ENCODE measurements around the gene GPR37.
A peak's percentile ranks its signal among the peaks of the same experiment; 100 is the strongest.

The GPR37 gene, protein sequence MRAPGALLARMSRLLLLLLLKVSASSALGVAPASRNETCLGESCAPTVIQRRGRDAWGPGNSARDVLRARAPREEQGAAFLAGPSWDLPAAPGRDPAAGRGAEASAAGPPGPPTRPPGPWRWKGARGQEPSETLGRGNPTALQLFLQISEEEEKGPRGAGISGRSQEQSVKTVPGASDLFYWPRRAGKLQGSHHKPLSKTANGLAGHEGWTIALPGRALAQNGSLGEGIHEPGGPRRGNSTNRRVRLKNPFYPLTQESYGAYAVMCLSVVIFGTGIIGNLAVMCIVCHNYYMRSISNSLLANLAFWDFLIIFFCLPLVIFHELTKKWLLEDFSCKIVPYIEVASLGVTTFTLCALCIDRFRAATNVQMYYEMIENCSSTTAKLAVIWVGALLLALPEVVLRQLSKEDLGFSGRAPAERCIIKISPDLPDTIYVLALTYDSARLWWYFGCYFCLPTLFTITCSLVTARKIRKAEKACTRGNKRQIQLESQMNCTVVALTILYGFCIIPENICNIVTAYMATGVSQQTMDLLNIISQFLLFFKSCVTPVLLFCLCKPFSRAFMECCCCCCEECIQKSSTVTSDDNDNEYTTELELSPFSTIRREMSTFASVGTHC

DNA sequence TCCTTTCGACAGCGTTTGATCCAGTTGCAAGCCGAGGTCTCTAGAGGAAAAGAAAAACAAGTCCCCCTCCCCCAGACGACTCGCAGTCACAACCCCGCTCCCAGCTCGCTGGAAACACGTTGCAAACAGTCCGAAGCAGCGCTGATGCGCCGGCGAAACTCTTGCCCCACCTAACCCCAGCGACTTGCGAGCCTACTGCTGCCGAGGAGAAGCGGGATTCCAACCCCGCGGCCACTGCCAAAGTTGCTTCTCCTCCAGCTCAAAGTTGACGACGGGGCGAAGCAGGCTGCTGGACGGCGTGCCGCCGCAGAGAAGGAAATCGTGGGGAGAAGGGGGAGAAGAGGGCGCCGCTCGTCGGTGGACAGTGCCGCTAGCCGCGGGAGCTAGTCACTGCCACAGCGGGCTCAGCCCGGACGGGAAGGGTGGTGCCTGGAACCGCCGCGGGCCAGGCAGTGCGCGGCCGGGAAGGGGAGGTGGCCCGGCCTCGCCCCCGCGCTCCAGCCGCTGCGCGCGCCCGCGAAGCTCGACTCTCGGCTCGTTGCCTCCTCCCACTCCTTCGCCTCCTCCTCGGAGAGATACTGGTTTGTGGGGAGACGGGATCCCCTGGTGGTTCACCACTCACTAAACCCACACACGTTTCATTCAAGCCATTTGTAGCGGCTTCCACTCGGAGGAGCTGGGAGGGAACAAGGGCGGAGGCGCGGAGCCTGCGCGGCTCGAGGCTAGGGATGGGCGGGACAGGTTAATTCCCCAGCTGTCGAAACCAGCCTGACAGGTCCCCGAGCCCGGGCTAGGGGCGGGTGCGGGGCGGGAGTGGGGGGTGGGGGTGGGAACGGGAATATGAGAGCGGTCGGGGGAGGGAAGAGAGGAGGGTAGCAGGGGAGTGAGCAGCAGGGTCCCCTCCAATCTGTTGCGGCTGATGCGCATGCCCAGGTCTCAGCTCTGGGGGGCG is at the start of gene GPR37:
Gene GPR37, minus strand, starts transcription at position 392 of the 952 bp plus-strand sequence. CDS start 816 bp downstream, outside the sequence.
- DNase-seq = peak; percentile 26

DNA sequence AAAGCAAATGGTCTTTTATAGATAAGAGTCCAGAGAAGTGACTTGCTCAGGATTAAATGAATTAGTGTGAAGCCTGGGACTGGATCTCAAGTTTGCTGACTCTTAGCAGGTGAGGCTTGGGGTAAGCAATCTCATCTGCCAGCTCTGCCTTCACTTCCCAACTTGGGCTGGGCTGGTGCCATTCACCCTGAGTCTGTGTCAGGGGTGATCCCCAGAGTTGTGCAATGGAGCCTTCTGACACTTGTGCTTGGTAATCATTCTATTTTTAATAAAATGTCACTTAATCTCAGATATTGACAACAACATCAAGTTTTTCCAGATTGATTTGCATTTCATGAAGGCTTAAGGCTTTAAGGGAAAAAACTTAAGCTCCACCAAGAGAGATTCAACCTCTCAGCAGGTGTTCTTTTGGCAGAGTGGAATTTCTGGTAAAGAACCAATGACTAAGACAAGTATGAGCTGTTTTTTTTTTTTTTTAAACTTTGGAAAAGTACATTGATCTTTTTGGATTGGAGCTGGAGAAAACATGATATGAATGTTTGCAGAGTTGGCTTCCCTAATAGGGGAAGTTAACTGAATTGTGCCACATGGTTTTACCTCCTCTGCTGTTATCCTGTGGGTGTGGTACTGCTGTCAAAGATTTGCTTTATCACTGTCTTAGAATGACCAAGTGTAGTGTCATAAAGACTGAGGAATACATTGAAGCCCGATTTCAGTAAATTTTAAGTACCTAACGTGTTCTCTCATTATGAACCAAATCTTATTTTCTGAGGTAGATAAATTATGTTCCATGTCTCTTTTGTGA is 48.6 kb upstream of the GPR37 start:
- no peak for DNase-seq

DNA sequence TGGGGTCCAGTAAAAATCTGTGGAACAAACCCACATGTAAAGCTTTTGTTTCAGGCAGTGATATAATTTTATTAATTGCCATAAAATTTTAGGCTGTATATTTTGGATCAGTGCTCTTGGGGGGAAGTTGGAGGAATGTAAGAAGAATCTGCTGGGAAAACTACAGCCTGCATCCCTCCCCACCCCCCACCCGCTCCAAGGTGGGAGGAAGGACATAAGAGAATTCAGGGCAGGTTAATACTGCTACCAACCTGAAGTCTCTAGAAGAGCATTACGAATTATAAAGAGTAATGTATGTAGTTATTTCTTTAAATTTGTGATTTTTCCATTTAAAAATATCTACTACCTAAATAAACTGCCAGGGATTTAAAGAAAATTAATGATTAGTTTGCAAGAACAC is 47.2 kb upstream of the GPR37 start:
- no peak for DNase-seq

DNA sequence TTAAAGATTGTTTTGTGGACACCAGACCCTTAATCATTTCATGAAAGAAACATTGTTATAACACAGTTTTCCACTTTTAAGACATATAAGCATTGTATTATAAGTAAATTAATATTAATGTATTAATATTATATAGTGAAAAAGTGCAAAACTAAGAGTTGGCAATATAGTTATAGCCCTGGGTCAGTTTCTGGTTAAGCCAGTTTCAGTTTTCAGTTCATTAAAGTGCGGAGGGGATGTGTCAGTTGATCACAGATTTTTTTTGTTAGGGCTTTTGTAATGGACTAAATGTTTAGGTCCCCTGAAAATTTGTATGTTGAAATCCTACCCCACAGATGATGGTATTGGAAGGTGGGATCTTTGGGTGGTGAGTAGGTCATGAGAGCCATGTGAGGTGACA is 45.7 kb upstream of the GPR37 start:
- no peak for DNase-seq

DNA sequence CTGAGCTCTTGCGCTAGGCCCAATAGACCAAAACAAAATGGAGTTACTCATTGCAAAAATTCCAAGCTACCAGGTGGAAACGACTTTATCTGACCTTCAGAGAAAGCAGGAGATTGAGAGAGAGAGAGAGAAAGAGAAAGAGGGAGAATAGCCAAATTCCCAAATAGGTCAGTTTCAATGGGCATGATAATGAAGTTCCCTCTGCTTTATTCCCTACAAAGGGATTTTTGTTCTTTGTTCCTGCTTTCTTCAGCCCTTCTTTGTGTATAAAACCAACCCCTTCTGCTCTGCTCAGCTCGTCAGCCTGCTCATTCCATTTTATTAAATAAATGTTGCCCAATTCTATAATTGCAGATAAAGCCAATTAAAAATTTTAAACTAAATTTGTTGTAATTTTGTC is 45.0 kb upstream of the GPR37 start:
- DNase-seq = no peak

DNA sequence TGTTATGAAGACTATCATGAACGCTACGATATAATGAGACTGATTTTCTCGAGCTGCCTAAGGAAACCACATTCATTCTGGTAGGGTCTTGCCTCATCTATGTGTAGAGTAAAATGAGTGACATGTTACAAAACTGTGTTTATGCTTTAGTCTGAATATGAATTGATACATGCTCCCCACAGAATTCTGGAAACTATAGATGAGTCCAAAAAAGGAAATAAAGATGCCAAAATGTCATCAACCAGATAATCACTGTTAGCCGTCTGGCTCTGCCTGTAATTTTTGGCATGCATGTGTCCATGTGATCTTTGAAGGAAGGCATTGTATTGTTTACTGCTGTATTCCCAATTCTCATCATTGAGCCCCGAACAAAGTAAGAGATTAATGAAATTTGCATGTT is 42.6 kb upstream of the GPR37 start:
- no peak for DNase-seq

GRCh38 chr7:124801330-124801895 is 35.8 kb upstream of the GPR37 start:
- no peak for DNase-seq

DNA sequence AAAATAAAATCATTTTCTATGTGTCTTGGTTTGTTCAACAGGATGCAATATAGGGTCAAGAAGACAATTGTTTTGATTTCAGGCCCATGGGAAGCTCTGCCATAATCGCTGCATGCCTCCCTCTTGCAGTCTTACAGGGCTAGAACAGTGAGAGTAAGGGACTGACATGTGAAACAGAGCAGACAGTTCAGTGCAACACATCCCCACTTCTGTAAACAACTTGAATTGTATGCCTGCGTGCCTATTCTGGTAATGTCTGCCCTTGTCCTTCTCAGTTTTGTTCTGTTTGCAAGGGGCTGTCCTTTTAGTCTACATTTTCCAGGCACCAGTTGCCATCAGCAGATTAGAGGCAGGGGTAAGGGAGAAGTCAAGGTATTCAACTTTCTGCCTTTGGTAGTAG is 34.8 kb upstream of the GPR37 start:
- no peak for DNase-seq

DNA sequence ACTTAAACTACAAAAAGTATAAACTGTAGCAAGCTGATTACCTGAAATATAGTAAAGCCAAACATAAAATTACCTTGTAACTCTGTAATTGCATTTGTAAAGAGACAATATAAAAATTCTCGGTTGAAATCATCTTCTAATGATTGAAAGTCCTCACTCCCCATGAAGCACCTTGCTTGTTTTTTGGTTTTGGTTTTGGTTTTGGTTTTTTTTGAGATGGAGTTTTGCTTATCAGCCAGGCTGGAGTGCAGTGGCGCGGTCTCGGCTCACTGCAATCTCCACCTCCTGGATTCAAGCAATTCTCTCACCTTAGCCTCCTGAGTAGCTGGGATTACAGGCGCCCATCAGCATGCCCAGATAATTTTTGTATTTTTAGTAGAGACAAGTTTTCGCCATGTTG is 33.9 kb upstream of the GPR37 start:
- no peak for DNase-seq

GRCh38 chr7:124796771-124797170 is 31.2 kb upstream of the GPR37 start:
- no peak for DNase-seq

- no peak for DNase-seq
Observed at GRCh38 chr7:124792696-124793095, 27.1 kb upstream of the GPR37 start.

GRCh38 chr7:124792002-124792401 is 26.4 kb upstream of the GPR37 start:
- DNase-seq = no peak

DNA sequence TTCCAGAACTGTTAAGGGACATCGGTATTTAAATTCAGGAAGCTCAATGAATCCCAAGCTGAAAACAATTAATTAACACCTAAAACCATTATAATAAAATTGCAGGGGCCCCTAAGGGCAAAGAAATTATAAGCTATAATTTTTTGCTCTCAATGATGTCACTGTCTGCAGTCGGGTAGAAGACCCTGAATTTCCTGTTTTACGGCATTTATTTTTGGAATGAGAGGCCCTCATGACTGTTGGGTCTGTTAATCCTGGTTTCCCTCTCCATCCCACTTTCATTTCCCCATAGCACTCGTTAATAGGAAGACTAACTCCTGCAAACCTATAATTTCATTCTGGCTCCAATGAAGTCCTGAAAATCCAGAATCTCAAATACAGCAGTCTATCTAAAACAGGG is 25.8 kb upstream of the GPR37 start:
- DNase-seq = no peak

DNA sequence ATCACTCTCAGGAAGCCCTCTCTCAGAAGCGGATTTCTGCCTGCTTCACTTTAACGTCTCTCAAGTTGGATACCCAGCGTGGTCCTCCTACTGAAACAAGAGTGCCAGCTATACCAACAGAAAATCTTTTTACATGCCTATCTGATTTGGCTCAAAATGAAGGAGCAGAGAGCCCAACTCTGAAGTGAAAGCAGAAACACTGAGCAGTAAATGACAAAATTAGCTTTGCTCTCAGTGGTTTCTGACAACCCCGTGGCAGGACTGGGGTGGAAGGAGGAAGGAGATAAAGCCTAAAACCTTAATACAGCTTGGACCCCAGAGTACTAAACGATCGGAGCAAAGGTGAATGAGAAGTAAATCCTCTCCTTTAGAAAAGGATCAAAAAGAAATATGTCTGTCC is 25.1 kb upstream of the GPR37 start:
- no peak for DNase-seq

DNA sequence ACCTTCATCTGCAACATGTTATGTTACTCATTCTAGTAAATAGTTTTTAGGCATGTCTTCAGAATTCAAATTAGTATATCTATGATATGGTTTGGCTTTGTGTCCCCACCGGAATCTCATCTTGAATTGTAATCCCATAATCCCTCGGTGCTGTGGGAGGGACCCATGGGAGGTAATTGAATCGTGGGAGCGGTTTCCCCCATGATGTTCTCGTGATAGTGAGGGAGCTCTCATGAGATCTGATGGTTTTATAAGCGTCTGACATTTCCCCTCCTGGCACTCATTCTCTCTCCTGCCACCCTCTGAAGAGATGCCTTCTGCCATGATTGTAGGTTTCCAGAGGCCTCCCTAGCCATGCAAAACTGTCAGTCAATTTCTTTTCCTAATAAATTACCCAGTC is 20.4 kb upstream of the GPR37 start:
- DNase-seq = no peak

GRCh38 chr7:124784879-124785818 is 19.6 kb upstream of the GPR37 start:
- DNase-seq = peak; percentile 42

- DNase-seq = no peak
Observed at GRCh38 chr7:124783271-124783670, 17.7 kb upstream of the GPR37 start.

- DNase-seq = no peak
Observed at GRCh38 chr7:124781907-124782734, 16.5 kb upstream of the GPR37 start.

- no peak for DNase-seq
Observed at GRCh38 chr7:124781418-124781817, 15.8 kb upstream of the GPR37 start.

DNA sequence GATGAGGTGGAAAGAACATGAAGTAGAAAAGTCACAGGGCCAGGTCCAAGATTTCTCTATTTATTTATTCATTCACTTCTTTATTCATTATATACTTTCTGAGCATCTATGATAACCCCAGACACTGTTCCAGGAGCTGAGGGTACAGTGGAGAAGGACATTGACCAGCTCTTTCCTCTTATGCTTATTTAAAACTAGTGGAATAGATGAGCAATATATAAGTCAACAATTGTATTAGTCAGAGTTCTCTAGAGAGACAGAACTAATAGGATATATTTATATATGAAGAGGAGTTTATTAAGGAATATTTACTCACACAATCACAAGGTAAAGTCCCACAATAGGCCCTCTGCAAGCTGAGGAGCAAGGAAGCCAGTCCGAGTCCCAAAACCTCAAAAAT is 15.0 kb upstream of the GPR37 start:
- DNase-seq = no peak
